GM21619 (cell line): ENCODE data around the gene MOSMO.
"Not testable (repeated sequence)": the region's sequence is repeated elsewhere in the genome, so short reads cannot be mapped to it uniquely, and the experiment has no call there.

Experiments
- ATAC-seq: cut with Tn5 transposase; IDR thresholded peaks from one replicate; pipeline ENCODE4 v1.9.1; 2021; ENCODE audit not compliant: unreplicated experiment

Gene MOSMO

DNA sequence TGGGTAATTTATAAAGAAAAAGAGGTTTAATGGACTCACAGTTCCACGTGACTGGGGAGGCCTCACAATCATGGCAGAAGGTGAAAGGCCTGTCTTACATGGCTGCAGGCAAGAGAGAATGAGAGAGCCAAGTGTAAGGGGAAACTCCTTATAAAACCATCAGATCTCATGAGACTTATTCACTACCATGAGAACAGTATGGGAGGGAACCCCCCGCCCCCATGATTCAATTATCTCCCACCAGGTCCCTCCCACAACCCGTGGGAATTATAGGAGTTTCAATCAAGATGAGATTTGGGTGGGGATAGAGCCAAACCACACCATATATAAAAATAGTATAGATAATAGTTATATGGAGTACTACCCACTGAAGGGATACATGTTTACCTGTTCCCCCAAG lies 36.0 kb downstream of the MOSMO start:
- ATAC-seq: not testable (repeated sequence)

DNA sequence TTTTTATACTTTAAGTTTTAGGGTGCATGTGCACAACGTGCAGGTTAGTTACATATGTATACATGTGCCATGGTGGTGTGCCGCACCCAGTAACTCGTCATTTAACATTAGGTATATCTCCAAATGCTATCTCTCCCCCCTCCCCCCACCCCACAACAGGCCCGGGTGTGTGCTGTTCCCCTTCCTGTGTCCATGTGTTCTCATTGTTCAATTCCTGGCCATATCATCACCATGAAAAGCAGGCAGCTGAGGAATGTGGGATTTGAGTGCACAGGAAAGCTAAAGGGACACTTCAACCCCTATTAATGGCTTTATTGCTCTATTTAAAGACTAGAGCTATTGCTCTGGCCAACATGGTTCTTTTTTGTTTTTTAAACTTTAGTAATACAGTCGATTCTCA lies 38.0 kb downstream of the MOSMO start:
- not testable (repeated sequence) for ATAC-seq

DNA sequence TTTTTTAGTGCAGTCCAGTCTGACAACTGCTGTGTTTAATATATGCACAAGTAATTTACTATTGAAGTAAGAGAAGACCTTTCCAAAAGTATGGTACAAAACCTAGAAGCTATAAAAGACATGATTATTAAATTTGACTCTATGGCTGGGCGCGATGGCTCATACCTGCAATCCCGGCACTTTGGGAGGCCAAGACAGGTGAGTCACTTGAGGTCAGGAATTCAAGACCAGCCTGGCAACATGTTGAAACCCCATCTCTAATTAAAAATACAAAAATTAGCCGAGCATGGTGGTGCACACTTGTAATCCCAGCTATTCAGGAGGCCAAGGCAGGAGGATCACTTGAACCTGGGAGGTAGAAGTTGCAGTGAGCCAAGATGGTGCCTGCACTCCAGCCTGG lies 43.1 kb downstream of the MOSMO start:
- no peak for ATAC-seq

DNA sequence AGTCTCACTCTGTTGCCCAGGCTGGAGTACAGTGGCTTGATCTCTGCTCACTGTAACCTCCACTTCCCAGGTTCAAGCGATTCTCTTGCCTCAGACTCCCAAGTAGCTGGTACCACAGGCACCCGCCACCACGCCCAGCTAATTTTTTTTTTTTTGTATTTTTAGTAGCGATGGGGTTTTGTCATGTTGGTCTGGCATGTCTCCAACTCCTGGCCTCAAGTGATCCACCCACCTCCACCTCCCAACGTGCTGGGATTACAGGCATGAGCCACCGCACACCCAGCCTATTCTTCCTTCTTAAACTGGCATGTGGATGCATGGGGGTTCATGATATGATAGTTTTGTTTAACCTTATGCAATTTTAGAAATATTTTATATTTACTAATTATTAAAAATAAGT lies 45.1 kb downstream of the MOSMO start:
- ATAC-seq: no peak

DNA sequence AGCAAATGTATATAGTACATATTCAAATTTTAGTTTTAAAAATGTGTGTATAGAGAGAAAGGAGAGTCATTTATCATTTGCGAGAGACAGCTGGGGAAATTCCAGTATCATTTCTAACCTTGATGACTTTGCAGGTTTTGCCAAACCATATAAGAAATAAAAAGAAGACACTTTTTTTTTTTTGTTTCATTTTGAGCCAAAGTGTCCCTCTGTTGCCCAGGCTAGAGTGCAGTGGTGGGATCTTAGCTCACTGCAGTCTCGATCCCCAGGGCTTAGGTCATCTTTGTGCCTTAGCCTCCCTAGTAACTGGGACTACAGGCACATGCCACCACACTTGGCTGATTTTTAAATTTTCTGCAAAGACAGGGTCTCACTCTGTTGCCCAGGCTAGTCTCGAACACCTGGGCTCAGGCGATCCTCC lies 46.0 kb downstream of the MOSMO start:
- no peak for ATAC-seq

DNA sequence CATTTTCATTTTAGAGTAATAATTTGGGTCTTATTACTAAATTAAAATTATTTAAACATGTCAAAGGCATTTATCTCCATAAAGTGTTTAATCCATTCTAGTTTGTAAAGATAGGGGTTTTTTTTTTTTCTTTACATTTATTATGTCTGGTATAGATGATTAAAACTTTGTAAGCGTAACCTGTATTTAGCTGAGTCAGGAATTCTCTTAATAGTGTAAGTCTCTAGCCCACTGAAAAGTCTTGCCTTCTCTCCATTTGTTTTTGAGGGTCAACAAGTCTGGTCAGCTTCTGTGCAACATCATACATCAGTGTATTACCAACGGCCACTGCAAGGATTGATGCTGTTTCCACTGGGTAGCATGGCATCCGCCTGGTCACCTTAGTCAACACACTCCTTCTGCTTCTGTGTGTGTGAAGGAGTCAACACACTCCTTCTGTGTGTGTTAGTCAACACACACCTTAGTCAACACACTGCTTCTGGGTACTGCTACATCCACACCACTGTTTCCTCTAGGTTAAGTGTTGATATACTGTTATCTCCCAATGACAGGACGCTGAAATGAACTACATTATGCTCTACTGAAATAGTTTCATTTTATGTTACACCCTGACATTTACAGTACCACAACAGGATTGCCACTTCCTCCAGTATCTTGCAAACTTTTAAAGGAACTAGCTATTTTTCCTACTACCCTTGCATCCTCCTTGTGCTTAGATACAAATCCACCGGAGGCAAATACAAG lies 47.1 kb downstream of the MOSMO start:
- no peak for ATAC-seq

DNA sequence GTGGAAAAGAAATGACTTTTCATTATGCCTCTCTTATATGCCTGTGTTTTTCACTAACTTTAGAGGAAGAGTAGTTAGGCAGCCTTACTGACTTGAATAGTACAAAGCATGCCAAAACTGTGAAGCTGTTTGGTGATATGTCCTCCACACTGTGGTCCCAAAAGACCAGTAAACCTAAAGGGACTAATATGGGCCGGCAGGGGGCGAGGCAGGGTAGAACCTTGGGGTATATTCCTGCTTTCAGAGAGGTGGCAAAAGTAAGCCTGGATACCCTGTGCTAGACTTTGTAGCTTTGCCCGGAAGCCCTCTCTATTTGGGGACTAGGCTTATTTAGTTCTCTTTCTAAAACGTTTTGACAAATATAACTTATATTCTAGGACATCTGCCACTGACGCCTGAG lies 48.0 kb downstream of the MOSMO start:
- no peak for ATAC-seq

DNA sequence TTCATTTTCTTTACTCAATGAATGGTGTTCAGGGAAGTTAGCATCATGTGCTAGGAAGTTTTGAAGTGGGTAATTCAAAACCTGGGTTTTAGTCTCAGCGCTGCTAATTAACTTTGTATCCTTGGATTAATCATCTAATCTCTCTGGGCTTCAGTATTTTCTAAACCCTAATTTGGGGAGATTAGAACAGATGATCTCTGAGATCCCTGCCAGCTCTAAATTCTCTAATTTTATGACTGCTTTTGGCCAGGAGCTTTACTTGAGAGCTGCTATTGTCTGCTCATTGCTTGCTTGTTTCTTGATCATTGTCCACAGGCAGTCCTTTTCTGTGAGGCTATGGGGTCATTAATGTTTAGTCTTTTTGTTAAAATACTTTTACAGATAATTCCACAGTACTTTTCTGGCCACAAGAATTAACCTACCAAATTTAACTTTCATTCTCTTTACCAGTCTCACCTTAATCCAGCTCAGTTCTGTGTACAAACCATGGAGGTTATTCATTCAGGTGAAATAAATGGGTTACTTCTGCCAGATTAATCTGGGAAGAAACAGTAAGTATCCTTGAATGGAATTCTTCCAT lies 56.1 kb downstream of the MOSMO start:
- no peak for ATAC-seq

DNA sequence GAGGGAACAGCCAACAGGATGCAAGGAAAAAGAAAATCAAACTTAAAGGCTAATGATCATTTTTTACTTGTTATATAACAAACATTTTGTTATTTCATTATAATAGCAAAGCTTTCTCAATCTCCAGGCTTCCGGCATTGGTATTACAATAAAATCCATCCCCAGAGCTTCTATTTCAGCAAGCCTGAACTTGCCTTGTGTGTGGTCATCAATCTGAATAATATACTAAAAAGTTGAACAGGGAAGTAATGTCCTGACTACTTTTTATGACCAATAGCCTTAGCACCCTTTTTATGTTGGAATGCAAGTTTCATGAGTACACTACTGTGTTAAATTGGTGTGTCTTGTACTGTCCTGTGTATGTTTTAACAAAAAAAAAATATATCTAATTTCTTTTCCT lies 57.3 kb downstream of the MOSMO start:
- ATAC-seq: no peak

DNA sequence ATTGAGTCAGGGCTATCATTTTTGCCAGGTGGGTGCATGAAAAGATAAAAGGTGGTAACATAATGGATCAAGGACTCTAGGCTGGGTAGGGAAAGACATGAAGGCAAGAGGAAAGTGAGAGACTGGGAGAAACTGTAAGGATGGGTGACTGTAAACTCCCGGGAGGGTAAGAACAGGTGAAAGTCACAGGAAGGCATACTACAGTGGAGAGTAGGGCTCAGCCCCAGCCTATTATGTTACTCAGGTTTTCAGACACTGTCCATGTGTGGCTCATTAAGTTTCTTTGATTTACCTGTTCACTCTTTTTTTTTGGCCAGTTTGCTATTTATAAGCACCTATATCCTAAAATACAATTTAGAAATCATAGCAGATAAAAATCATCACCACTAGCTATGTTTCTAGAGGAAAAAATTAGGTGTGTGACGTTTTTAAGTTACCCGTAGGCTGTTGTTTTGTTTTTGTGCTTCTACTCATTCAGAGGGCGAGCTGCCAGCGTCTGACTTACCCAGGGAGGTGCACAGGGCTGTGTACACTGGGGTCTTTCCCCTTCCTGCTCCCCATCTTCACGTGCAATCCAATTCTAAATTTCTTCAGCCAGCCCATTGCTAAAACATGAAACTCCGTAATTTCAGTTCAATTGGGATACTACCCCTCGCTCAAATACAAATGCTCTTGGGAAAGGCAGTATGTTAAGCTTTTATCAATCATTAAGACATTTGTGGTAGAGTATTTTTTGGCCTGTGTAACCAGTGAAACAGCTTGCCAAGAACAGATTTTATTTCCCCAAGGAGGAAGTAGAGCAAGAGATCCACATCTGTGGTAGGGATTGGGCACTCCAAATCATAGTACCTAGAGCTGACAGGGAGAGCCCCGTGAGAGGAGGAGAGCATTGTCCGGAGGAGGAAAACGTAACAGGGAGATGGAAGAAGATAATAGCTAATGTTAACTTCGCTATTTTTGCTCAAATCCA lies 62.7 kb downstream of the MOSMO start:
- no peak for ATAC-seq

DNA sequence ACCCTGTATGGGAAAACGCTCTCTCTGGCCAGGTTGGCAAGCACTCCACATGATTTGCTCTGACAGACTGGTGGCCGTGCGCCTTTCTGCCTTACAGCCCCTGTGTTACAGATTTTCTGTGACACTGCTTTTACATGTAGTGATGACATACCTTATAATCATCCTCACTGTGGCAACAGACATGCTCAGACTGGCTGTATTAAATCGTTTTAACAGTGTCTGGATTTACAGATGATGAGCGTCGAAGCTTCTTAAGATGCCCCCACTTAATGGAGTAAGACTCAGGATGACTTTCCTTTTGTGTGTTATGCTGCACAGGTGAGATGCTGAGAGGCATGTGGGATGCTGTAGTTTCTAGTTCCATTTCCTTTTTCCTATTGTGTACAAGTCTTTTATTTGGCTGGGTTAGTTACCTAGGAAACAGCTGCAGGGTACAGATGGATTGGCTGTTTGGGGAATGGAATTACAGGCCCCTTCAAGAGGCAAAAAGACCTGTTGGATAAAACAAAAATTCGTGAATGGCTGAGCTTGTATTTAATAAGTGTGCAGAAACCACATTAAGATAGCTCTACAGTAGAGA lies 63.5 kb downstream of the MOSMO start:
- no peak for ATAC-seq

DNA sequence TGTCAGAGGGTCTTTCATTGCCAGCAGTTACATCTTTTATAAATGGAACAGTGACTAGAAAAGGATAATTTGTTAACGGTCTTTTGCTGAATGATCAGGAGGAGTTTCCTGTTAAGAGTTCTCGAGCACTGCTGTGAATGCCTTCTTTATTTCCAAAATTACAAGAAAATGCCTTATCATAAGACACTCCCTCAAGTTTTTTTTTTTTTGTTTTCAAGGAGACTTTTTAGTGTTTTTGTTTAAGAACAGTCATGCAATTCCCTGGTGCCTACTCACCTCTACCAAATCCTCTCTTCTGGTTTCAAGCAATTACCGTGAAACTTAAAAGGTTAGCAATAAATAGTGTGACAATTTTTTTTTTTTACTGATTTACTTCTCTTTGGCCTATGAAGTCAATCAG lies 65.4 kb downstream of the MOSMO start:
- ATAC-seq: no peak

DNA sequence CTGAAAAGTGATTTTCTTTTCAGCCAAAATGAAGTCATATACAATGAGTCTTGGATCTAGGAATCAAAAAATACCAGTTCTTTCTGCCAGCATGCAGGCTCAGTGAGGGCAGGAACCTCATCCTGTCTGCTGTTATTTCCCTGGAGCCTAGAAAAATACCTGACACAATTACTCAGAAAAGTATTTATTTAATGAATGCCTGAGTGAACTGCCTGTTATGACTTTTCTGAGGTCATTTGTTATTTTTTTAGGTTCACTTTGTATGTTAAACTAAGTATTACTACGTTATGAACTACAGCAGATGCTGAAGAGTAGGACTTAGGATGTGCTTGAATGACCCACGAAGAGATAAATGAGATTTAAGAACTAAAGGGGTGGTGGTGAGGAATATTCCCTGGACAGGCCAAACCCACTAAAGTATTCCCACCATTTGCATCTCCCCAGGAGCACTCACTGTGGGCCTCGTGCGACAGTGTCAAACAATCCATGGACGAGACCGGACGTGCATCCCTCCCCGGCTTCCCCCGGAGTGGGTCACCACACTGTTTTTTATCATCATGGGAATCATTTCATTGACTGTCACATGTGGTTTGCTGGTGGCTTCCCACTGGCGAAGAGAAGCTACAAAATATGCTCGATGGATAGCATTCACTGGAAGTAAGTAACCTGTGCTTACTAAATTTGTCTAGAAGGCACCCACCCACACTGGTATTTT lies 67.3 kb downstream of the MOSMO start:
- no peak for ATAC-seq

DNA sequence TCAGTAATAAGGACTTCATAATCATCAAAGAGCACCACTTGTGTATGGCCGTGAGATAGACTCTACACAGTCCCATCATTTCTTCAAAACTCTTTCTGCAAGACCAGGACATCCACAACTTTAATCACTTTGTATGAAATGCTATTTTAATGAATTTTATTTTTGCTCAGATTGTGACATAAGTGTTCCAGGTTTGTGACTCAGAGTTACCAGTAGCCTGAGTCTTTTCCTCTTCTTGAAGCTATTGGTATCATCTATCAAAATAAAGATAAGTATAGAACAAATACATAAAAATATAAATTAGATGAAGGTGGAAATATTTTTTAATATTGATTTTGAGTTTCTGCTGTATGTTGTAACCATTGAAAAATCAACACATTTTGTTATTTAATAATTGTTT lies 67.9 kb downstream of the MOSMO start:
- ATAC-seq: no peak

DNA sequence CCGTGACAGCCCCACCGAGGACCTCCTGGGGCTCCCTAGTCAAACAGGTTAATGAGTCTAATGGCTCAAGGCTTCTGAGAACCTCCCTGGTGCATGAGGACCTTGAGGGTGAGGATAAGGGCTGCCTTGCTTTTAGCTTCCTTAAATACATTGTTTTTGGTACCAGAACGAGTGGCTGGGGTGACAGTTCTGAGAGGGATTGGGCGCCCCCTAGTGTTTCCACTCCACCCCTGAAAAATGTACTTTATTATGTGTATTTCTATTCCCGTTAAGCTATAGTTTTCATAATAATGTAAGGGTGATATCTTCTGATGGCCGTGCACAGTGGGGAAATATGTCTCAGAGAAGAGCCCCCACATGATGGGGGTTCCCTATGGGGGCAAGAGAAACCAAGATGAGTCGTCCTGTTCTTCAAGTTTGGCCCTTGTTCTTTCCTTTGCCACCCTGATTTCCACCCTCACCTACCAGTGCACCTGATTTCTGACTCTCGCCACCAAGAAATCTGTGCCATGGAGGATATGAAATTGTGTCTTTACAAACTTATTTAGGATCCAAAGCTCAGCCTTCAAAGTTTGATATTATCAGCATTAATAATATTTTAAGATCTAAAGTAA lies 69.9 kb downstream of the MOSMO start:
- ATAC-seq: no peak

DNA sequence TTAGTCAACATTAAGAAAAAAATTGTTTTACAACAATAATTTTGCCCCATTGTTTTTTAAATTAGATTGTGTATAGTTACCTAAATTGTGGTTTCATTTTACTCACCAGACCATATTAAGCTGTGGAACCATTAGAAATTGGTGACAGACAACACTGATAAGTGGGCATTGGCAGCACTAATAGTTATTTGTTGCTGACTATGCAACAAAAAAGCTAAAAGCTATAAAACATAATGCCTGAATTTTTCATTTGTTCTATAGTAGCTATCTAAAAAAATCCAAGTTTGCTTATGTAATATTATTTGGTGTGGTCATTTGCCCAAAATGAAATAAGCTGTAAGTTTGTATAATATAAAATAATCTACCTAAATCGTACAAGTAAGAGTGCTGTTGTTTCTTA lies 70.7 kb downstream of the MOSMO start:
- ATAC-seq: no peak

DNA sequence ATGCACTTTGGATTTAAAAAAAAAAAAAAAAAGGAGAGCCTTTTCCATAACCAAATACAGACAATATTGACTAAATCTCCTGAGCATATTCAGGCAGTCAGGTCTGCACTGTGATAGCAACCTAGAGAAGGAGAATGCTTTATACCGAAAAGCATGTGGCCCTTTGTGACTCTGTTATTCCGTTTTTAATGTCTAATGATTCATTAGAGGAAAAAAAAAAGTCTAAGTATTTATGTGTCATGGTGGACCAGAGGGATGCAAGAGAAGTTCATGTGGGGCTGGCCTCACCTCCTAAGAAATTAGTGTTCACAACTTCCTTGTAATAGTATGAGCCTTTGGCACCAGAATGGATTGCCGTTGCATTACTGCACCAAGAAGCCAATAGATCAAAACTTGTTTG lies 73.1 kb downstream of the MOSMO start:
- ATAC-seq: no peak

DNA sequence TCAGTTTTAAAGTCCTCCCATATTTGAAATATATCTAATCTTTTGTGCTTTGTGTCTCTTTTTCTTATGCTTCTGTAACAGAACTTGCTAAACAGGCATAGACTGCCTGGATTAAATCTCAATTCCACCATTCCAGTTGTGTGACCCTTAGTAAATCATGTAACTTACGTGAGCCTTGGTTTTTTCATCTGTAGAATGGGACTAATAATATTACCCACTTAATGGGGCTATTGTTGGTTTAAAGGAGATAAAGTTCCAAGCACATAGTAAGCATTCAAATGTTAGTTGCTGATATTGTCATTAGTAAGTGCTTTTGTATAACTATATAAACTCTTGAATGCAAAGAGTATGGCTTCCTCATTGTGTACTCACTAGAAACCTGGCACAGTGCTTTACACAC lies 78.5 kb downstream of the MOSMO start:
- no peak for ATAC-seq

DNA sequence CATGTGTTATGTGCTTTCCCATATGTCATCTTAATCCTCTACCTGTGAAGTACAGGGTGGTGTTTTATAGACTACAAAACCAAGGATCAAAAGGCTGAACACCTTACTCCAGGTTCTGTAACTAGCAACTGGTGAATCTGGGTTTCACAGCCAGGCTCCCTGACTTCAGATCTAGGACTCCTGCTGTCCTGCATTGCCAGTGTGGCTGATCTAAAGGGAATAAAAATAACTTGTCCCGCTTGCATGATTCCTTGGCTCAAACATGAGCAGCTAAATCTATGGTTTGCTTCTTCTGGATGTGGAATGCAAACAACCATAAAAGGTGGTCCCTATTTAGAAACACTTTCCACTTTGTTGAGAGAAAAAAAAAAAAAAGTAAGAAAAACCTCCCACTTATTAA lies 80.7 kb downstream of the MOSMO start:
- ATAC-seq: no peak

DNA sequence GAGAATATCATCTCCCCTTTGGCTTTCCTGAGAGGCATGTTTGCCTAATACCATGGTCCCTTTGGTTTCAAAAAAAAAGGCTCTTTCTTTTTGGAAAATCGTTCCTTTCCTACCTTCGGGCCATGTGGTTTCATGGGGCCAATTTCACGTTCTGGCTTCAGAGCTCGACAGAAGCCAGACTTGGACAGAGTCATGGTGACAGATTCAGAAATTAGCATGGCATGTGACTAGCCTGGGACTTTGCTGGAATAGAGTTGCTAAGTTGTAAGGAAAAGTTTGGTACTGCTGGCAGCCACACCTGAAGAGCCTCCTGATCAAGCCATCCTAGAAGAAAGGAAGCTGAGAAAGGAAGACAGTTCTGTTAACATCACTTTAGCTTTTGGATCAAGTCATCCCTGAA lies 82.0 kb downstream of the MOSMO start:
- ATAC-seq: no peak
